Adrenal gland (tissue), 5 donors: ENCODE data around the gene PTPRH.

Experiments used
- POLR2A ChIP-seq, 2 donors: fragments of 450-650 bp; IDR thresholded peaks; one replicate each; pipeline ENCODE4 v1.6.1; 2017; ENCODE audit warnings: antibody characterized with exemption in 2 of 2, mild to moderate bottlenecking in 2 of 2, moderate library complexity in 1 of 2
- TF ChIP-seq, protein P1 (sequence below), 6 experiments: fragments of 450-650 bp in 4 of 6; fragments of 200-600 bp in 2 of 6; sonication (generic) in 1 of 6; IDR thresholded peaks; 1 replicate in 5 of 6; 2 replicates in 1 of 6; pipeline versions ENCODE4 v1.5.1 to v1.8.0; 2016 to 2021; ENCODE audit warnings: antibody characterized with exemption in 6 of 6, mild to moderate bottlenecking in 2 of 6, moderate library complexity in 1 of 6
- donor health status: DM: no; HTN: no; CAD: no.

- TF ChIP-seq, protein P1, sequence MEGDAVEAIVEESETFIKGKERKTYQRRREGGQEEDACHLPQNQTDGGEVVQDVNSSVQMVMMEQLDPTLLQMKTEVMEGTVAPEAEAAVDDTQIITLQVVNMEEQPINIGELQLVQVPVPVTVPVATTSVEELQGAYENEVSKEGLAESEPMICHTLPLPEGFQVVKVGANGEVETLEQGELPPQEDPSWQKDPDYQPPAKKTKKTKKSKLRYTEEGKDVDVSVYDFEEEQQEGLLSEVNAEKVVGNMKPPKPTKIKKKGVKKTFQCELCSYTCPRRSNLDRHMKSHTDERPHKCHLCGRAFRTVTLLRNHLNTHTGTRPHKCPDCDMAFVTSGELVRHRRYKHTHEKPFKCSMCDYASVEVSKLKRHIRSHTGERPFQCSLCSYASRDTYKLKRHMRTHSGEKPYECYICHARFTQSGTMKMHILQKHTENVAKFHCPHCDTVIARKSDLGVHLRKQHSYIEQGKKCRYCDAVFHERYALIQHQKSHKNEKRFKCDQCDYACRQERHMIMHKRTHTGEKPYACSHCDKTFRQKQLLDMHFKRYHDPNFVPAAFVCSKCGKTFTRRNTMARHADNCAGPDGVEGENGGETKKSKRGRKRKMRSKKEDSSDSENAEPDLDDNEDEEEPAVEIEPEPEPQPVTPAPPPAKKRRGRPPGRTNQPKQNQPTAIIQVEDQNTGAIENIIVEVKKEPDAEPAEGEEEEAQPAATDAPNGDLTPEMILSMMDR (IDR thresholded peaks at IDR 0.05), result no peak
- TF ChIP-seq POLR2A (IDR thresholded peaks at IDR 0.05), result no peak
Observed at GRCh38 chr19:55239004-55239403, 29.7 kb upstream of the PTPRH start.
